Body of pancreas (tissue), 4 donors: Measurements from ENCODE around the gene NUDT7. TPM values are rescaled to one million over a fixed set of nuclear protein-coding genes. Genes with fewer than 3 reads are reported as not detected.

ENCODE experiments used
- ATAC-seq: fragments of 150-250 bp; one replicate; pipeline ENCODE4 v1.9.1; 2016
- DNase-seq, 4 donors: peaks; one replicate each; pipeline ENCODE4 v3.0.0-alpha.2; 2019
- H3K27ac ChIP-seq, 4 donors: fragments of 200-600 bp; sonication (generic); 1 replicate in 3 of 4; 2 replicates in 1 of 4; pipeline versions ENCODE4 v1.5.1 to v1.6.1; 2016 to 2019; ENCODE audit warnings: mild to moderate bottlenecking in 1 of 4, mixed read lengths in 1 of 4, moderate library complexity in 1 of 4
- H3K27me3 ChIP-seq, 2 donors: fragments of 200-600 bp; sonication (generic); one replicate each; pipeline ENCODE4 v1.6.0; 2016; ENCODE audit warnings: mild to moderate bottlenecking in 1 of 2
- H3K36me3 ChIP-seq, 2 donors: fragments of 200-600 bp; sonication (generic); replicated peaks in 1 of 2; 2 replicates each; pipeline ENCODE4 v1.5.1; 2016; ENCODE audit warnings: low read depth in 2 of 2; ENCODE audit not compliant: insufficient read depth in 1 of 2
- H3K4me1 ChIP-seq: fragments of 200-600 bp; sonication (generic); one replicate; pipeline ENCODE4 v1.6.0; 2016
- H3K4me3 ChIP-seq, 2 donors: fragments of 200-600 bp; sonication (generic); 1 replicate in 1 of 2; 2 replicates in 1 of 2; pipeline ENCODE4 v1.5.1; 2016 to 2019
- H3K9me3 ChIP-seq, 3 donors: fragments of 200-600 bp; sonication (generic); 1 replicate in 2 of 3; 2 replicates in 1 of 3; pipeline ENCODE4 v1.5.1; 2016
- POLR2A ChIP-seq, 3 donors: fragments of 450-650 bp; IDR thresholded peaks; one replicate each; pipeline ENCODE4 v1.6.1; 2016; ENCODE audit warnings: antibody characterized with exemption in 3 of 3, mild to moderate bottlenecking in 2 of 3
- WGBS, 2 donors: methylation state at CpG; one replicate each; pipeline ENCODE4 v1.1.5; 2017; 5-methylcytosine and 5-hydroxymethylcytosine counted together
- intact Hi-C: fragments of 100-400 bp; cut with DNase I; formaldehyde crosslinking; loops from one replicate; pipeline ENCODE4 v1.15.1; 2023
- total RNA-seq, 2 donors: library from RNA; depleted of rRNA; stranded (reverse); fragments of >200 nt; gene quantifications; one replicate each; pipeline ENCODE4 v1.1.0, GENCODE V29; 2016
- TF ChIP-seq, protein P1 (sequence below), 7 experiments: fragments of 450-650 bp in 4 of 7; fragments of 200-600 bp in 3 of 7; sonication (generic) in 3 of 7; IDR thresholded peaks; one replicate each; pipeline ENCODE4 v1.5.1; 2016 to 2019; ENCODE audit warnings: antibody characterized with exemption in 7 of 7

The NUDT7 gene
- total RNA-seq, 2 donors from 2014 or later = 5.2 to 9.2 TPM

- DNase-seq = no peak
- H3K36me3 ChIP-seq = no peaks in the 10 kb centered on the region
- H3K9me3 ChIP-seq = no peaks in the 10 kb centered on the region
- H3K27ac ChIP-seq = no peak overlapping the region
- 77 to 82% methylated on average over 11 of the region's 11 CpGs for WGBS, 2 donors
- TF ChIP-seq, protein P1, sequence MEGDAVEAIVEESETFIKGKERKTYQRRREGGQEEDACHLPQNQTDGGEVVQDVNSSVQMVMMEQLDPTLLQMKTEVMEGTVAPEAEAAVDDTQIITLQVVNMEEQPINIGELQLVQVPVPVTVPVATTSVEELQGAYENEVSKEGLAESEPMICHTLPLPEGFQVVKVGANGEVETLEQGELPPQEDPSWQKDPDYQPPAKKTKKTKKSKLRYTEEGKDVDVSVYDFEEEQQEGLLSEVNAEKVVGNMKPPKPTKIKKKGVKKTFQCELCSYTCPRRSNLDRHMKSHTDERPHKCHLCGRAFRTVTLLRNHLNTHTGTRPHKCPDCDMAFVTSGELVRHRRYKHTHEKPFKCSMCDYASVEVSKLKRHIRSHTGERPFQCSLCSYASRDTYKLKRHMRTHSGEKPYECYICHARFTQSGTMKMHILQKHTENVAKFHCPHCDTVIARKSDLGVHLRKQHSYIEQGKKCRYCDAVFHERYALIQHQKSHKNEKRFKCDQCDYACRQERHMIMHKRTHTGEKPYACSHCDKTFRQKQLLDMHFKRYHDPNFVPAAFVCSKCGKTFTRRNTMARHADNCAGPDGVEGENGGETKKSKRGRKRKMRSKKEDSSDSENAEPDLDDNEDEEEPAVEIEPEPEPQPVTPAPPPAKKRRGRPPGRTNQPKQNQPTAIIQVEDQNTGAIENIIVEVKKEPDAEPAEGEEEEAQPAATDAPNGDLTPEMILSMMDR (IDR thresholded peaks at IDR 0.05) = no peak
- TF ChIP-seq POLR2A (IDR thresholded peaks at IDR 0.05) = no peak
- intact Hi-C loops = no loop called here
- H3K4me3 ChIP-seq = no peak overlapping the region
- no peak for ATAC-seq
- H3K4me1 ChIP-seq = no peaks in the 10 kb centered on the region
- H3K27me3 ChIP-seq = no peaks in the 10 kb centered on the region
Observed at GRCh38 chr16:77732241-77732946, 10.1 kb downstream of the NUDT7 start.

DNA sequence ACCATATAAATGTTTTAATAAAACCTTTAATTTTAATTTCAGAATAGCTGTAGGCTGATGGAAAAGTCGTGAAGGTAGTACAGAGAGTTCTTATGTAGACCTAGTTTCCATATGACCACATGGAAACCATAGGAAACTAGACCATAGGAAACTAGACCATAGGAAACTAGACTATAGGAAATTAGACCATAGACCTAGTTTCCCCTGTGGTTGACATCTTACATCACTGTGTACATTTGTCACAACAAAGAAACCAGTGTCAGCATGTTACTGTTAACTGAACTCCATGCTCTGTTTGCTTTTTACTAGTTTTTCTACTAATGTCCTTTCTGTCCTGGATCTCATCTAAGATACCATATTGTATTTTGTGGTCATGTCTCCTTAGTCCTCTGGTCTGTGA lies 14.6 kb downstream of the NUDT7 start:
- H3K9me3 ChIP-seq = no peaks in the 10 kb centered on the region
- DNase-seq (no peak), ATAC-seq (no peak)
- 49 to 65% methylated on average over 1 of the region's 1 CpG for WGBS, 2 donors
- intact Hi-C loops = no loop called here
- no peak overlapping the region for H3K27ac ChIP-seq
- no peaks in the 10 kb centered on the region for H3K36me3 ChIP-seq
- no peak overlapping the region for H3K4me3 ChIP-seq
- H3K27me3 ChIP-seq = no peaks in the 10 kb centered on the region
- TF ChIP-seq POLR2A (IDR thresholded peaks at IDR 0.05) = no peak
- TF ChIP-seq, protein P1 (IDR thresholded peaks at IDR 0.05) = no peak
- H3K4me1 ChIP-seq = no peaks in the 10 kb centered on the region

DNA sequence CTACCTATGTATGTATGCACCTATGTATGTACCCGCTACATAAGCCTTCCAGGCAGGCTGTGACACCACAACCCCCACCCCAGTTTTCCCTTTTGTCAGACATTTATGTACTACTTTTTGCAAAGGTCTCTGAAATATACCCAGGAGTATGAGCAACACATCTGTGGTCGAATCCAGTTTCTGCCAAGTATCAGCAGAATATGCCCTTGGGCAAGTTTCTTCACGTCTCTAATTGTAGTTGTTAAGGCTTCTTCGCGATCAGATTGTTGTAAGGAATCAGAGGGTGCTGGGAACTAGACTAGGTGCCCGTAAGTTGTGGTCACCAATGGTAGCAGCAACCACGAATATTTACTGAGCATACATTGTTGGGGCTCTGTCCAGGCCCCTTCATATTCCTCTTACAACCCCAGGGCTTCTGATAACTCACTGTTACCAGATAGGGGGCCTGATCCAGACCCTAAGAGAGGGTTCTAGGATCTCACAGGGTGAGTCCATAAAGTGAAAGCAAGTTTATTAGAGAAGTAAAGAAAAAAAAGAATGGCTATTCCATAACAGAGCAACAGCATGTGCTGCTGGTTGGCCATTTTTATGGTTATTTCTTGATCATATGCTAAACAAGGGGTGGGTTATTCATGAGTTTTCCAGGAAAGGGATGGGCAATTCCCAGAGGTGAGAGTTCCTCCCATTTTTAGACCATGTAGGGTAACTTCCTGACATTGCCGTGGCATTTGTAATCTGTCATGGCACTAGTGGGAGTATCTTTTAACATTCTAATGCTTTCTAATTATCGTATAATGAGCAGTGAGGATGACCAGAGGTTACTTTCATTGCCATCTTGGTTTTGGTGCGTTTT lies 16.6 kb downstream of the NUDT7 start:
- Histone ChIP-seq H3K36me3 (no peaks in the 10 kb centered on the region), H3K9me3 (no peaks in the 10 kb centered on the region), H3K4me1 (no peaks in the 10 kb centered on the region), H3K27ac (no peak overlapping the region), H3K4me3 (no peak overlapping the region), H3K27me3 (no peaks in the 10 kb centered on the region)
- WGBS, 2 donors = 86 to 87% methylated on average over 10 of the region's 10 CpGs
- DNase-seq (no peak), ATAC-seq (no peak)
- intact Hi-C loops = no loop called here
- no peak for TF ChIP-seq POLR2A (IDR thresholded peaks at IDR 0.05)
- TF ChIP-seq, protein P1 (IDR thresholded peaks at IDR 0.05) = no peak

GRCh38 chr16:77739559-77739892 lies 17.2 kb downstream of the NUDT7 start:
- no peaks in the 10 kb centered on the region for H3K27me3 ChIP-seq
- H3K4me3 ChIP-seq = no peak overlapping the region
- intact Hi-C loops = no loop called here
- DNase-seq (no peak), ATAC-seq (no peak)
- no peaks in the 10 kb centered on the region for H3K36me3 ChIP-seq
- H3K9me3 ChIP-seq = no peaks in the 10 kb centered on the region
- H3K27ac ChIP-seq = no peak overlapping the region
- no peak for TF ChIP-seq POLR2A (IDR thresholded peaks at IDR 0.05)
- TF ChIP-seq, protein P1 (IDR thresholded peaks at IDR 0.05) = no peak
- no peaks in the 10 kb centered on the region for H3K4me1 ChIP-seq
- WGBS, 2 donors = 33 to 60% methylated on average over 1 of the region's 1 CpG
